Upper lobe of left lung (tissue), 4 donors: ENCODE results near the gene ZNF705A.
"Not testable (repeated sequence)": the region's sequence is repeated elsewhere in the genome, so short reads cannot be mapped to it uniquely, and the experiment has no call there.

ENCODE experiments used
- CTCF ChIP-seq, 6 experiments: fragments of 450-650 bp in 4 of 6; fragments of 200-600 bp in 2 of 6; sonication (generic) in 2 of 6; IDR thresholded peaks; one replicate each; pipeline ENCODE4 v1.5.1; 2016 to 2019; ENCODE audit warnings: antibody characterized with exemption in 6 of 6
- EP300 ChIP-seq, 4 donors: sonication (generic); formaldehyde crosslinking; IDR thresholded peaks; one replicate each; pipeline ENCODE4 v1.5.1; 2017; ENCODE audit warnings: antibody characterized with exemption in 4 of 4, control low read depth in 2 of 4

DNA sequence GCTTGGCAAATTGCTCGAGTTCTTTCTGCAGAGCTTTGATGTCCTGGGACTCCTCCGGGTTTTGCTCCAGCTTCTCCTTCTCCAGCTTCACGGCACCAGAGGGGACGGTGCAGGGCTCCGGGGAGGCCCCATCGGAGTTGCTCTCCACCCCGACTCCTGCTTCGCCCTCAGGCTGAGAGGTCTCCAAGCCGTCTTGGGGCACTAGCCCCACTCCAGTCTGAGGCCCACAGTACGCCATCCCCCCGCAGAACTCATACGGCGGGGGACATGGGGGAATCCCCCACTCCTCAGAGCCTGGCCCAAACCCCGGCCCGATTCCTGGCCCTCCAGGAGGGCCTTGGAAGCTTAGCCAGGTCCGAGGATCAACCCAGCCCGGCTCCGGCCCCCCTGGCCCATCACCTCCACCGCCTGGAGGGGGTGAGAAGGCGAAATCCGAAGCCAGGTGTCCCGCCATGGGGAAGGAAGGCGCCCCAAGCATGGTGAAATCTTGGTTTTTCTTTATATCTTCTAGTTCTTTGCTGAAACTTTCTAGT, 22.4 kb upstream of the ZNF705A start:
- TF ChIP-seq CTCF, EP300 (IDR thresholded peaks at IDR 0.05): not testable (repeated sequence)
